HG03575 (cell line): Measurements from ENCODE around the gene CCL4.
"Not testable (repeated sequence)": the region's sequence is repeated elsewhere in the genome, so short reads cannot be mapped to it uniquely, and the experiment has no call there.

Experiments used
- ATAC-seq: cut with Tn5 transposase; IDR thresholded peaks from one replicate; pipeline ENCODE4 v1.9.1; 2021; ENCODE audit not compliant: unreplicated experiment, insufficient number of reproducible peaks, low FRiP score; ENCODE audit errors: extremely low read depth

The CCL4 gene

DNA sequence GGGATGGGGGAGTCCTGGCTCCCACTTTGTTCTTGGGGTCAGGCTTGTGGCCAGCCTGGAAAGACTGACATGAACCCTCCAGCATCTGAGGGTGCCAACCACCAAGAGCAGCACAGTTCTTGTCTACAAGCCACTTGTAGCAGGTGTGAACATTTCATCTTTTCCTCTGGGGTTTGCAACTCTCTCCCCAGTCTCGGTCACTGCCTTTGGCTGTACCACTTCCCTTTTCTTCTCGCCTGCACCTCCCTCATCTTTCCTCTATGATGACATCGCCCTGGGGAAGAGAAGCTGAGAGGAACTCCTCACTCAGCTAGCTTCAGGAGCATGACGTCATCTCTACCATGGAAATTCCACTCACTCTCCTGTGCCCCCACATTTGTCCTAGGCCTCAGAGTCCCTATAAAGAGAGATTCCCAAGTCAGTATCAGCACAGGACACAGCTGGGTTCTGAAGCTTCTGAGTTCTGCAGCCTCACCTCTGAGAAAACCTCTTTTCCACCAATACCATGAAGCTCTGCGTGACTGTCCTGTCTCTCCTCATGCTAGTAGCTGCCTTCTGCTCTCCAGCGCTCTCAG is at the start of gene CCL4:
CCL4 (plus strand) TSS at position 427 of the 575 bp plus-strand sequence; CDS start at position 506, 79 bp downstream.
- not testable (repeated sequence) for ATAC-seq

DNA sequence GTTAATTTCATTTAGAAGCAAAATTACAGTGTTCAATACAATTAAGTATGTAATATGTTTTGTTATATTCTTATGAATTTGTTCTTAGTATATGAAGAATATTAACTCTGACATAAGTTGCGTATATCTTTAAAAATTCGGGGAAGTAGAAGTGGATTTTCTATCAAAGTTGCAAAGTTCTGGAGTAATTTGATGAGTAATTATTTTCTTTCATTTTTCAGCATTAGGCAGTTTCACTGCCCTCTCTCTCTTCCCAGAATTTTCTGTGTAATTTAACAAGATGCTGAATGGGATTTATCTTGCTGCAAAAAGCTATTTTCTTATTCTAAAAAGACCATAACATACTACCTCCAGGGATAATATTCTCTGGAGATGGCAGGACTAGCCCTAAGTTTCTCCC is 48.5 kb upstream of the CCL4 start:
- ATAC-seq: no peak

- no peak for ATAC-seq
Measured at GRCh38 chr17:36055921-36056520, 47.6 kb upstream of the CCL4 start.

GRCh38 chr17:36057911-36058310 is 45.7 kb upstream of the CCL4 start:
- ATAC-seq: no peak

- ATAC-seq: no peak
Measured at GRCh38 chr17:36059406-36059805, 44.2 kb upstream of the CCL4 start.

DNA sequence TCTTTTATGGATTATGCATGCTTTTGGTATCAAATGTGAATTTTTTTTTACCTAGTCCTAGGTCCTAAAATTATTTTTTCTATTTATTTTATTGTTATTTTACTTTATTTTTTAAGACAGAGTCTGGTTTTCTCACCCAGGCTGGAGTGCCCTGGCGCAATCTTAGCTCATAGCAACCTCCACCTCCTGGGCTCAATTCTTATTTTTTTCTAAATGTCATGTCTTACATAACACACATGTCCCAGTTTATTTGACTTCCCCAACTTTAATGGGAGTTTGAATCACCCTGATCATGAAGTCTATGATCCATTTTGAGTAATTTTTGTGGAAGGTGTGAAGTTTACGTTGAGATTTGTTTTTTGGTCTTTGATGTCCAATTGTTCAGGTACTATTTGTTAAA is 42.8 kb upstream of the CCL4 start:
- ATAC-seq: no peak

GRCh38 chr17:36063786-36064541 is 39.7 kb upstream of the CCL4 start, which contains the start of gene CCL18:
Gene CCL18 (plus strand): TSS chr17:36064272. CDS start chr17:36064343, 71 bp downstream.
- no peak for ATAC-seq

GRCh38 chr17:36066365-36066985 is 37.2 kb upstream of the CCL4 start:
- ATAC-seq: no peak

DNA sequence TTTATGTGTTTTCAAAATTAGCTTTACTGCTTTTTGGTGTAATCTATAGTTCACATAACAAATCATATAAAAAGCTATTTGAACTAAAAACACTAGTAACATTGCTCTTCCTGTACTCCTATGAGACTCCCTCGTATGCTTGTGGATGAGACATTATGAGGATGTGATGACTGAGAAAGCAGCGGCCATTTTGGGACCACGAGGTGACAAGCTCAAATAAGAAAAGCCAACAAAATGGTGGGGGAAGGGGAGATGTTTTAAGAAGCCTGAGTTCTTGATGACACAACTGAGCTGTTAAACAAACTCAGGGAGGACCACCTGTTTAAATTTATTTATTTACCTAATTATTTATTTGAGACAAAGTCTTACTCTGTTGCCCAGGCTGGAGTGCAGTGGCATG is 35.1 kb upstream of the CCL4 start:
- ATAC-seq: no peak

DNA sequence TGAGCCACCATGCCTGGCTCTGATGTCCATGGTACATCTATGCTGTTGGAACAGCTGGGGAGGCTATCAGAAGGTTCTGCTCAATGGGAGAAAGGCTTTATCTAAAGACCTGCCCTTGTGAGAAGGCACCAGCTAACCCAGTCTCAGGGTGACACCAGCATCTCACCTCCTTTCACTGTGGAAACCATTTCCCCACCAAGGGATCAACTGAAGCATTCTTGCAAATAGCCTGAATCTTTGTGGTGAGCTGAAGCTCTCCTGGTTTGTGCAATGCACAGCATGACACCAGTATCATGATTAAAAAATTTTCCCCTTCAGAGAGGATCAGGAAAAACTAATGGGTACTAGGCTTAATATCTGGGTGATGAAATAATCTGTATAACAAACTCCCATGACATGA is 34.5 kb upstream of the CCL4 start:
- ATAC-seq: no peak

DNA sequence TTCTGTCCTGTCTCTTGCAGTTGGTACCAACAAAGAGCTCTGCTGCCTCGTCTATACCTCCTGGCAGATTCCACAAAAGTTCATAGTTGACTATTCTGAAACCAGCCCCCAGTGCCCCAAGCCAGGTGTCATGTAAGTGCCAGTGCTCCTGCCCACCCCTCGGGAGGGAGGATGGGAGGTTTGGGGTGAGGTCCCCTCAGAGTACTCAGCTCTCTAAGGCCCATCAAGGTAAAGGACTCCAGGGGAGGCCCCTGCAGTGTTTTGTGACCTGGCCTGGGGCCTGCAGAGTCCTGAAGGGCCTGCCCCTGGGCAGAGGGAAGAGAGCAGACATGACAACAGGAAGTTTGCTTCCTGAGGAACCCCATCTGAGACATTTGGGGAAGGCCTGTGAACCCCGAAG is 33.2 kb upstream of the CCL4 start:
- no peak for ATAC-seq

GRCh38 chr17:36071751-36072150 is 31.9 kb upstream of the CCL4 start:
- no peak for ATAC-seq

DNA sequence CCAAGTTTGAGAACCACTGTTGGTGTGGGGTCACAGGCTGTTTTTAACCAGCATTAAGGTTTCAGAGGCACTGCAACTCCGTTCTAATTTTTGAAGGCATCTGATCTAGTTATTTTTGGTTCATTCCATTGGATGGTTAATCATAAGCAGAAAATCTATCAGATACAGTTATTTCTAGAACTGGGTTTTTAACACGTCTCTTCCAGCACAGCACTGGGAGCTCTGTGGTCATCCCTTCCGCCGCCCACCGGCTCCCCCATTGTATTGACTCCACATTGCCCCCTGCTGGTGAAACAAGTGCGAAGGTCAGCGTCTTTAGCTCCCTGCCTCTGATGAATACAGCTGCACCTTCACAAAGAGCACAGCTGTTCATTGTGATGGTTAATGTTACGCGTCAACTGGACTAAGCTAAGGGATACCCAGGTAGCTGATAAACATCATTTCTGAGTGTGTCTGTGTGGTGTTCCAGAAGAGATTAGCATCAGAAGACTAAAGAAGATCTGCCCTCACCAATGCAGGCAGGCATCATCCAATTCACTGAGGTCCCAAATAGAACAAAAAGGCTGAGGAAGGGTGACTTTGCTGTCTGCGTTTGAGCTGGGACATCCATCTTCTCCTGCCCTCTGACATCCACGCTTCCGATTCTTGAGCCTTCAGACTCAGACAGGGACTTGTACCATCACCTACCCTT is 31.1 kb upstream of the CCL4 start:
- no peak for ATAC-seq

GRCh38 chr17:36074365-36074764 is 29.3 kb upstream of the CCL4 start:
- no peak for ATAC-seq

DNA sequence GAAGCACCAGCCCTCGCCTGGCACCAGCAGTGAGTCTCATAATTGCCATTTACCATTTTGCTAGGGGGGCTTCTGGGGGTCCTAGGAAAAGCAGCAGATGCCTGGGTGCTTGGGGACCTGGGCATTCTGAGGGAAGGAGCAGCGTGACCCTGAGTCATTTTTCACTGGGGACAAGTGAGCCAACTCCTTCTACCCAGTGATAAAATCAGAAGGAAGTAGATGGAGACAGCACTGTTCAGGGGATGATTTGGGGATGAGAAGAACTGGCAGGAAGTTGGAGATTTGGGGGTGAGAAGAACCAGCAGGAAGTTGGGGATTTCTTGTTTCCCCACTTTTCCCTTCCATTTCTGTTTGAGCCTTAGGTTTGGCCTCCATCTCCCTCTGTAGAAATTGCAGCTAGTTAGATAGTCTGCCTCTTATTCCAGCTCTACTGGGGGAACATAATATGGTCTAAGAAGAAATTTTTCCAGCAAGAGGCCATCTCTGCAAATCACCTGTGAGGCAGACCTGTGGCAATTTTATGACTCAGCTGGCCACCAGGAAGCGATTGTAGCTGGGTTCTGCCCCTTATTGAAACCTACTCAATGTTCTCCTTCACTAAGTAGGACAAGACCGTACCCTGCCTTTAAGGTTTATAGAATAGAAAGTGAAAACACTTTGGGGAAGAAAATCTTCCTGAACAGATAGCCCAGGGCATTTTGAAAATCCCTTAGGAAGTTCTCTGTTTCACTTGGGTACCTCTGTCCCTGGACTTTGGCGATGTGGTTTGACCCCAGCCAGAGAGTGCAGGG is 21.8 kb upstream of the CCL4 start:
- ATAC-seq: not testable (repeated sequence)

DNA sequence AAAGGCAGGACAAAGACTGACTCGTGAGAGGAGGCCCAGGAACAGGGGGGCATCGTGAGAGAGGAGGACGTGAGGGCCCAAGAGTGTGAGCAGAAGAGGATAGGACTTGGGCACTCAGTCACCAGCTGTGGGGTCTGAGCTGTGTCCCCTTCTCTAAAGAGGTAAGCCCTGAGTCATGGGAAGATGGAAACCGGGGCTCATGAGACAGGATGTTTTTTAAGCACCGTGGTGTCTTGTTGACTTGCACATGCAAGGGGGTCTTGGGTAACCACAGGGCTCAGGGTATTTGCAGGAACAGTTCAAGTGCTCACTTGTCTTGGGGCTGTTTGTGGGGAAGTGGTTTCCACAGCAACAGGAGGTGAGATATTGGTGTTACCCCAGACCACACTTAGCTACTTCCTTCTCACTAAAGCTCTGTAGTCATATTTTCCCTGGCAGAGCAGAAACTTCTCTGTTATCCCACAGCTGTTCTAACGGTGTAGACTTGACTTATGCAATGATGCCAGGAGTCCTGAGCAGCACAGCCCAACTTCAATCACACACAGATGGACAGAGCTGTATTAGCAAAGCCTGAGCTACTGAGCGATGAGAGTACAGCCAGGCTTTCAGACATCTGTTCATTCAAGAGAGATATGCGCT is 21.0 kb upstream of the CCL4 start:
- not testable (repeated sequence) for ATAC-seq

- not testable (repeated sequence) for ATAC-seq
Measured at GRCh38 chr17:36083691-36084090, 19.9 kb upstream of the CCL4 start.

DNA sequence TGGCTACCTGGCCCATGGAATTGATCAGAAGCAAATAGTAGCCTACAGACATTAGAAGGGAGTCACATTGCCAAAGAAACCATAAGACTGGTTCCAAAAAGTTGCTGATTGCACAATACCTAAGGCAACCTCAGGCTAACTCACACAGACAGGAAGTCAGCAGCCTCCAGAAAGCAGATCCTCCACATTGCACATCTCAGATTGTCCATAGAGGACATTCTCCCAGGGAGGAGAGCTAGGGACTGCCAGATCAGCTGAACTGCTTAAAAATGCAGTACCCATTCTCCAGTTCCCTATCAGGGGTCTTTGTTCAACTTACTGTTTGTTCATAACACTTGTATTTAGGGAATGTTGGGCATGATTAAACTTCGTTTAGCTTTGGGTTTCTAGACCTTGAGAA is 17.9 kb upstream of the CCL4 start:
- ATAC-seq: no peak
